ENCODE data around the gene SLC25A38. TPM values are rescaled to one million over a fixed set of nuclear protein-coding genes. Genes with fewer than 3 reads are reported as not detected.

The SLC25A38 gene
- total and polyA plus RNA-seq, 2 experiments from 2014 or later = 19.8 to 61.9 TPM

DNA sequence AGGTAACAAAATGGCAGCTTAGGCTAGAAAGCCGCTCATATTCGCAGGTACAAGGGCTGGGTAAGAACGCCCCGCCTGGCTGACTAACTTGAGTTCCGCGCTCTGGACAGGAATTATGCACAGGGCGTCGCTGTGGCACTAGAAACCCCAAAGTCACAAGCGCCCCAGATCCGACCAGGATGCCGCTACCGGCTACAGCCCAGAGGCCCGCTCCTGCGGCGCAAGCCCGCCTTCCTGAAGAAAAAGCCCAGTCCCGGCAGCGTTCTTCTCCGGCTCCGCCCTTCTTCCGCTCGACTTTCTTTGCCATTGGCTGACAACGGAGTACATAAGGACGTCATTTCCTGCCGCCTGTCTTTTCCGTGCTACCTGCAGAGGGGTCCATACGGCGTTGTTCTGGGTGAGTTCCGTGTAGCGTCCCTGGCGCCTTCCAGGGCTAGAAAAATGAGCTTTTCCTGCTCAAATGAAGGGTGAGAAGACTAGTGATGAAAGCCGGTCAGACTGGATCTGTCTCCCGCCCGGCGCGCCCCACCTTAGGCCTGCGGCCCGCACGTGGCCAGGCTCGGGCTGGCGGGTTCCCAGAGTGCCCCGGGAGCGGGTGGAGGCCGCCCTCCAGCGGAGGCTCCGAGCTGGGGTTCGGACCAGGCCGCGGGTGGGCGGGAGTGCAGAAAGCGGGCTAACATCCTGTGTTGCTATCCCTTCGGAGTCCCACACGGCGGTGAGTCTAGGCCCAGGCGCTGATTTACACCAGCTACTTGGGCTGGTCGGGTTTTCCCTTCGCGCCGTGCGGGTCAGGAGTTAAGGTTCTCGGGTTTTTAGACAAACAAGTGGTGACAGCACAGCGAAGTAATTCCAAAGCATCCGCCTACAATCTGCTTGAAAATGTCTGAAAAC is 23.4 kb downstream of the SLC25A38 start, which contains the start of gene RPSA:
TSS of gene RPSA (plus strand) at position 353 of the 891 bp plus-strand sequence. CDS start 934 bp downstream, outside the sequence.
- peaks cover 54% of the 10 kb centered on the region for H3K36me3 Mint-ChIP-seq (ENCODE audit: low read depth)
- TF ChIP-seq POLR2AphosphoS5 (IDR thresholded peaks at IDR 0.05; ENCODE audit: low read depth) (peak; percentile 97), EZH2 (IDR thresholded peaks at IDR 0.05; ENCODE audit: low read depth, unreplicated experiment) (no peak), CREB1 (CRISPR knock-in tag; IDR thresholded peaks at IDR 0.05; ENCODE audit: low read depth) (peak; percentile 88), ZNF331 (CRISPR knock-in tag; IDR thresholded peaks at IDR 0.05; ENCODE audit: low read depth) (no peak)
- TF ChIP-seq, protein P1, sequence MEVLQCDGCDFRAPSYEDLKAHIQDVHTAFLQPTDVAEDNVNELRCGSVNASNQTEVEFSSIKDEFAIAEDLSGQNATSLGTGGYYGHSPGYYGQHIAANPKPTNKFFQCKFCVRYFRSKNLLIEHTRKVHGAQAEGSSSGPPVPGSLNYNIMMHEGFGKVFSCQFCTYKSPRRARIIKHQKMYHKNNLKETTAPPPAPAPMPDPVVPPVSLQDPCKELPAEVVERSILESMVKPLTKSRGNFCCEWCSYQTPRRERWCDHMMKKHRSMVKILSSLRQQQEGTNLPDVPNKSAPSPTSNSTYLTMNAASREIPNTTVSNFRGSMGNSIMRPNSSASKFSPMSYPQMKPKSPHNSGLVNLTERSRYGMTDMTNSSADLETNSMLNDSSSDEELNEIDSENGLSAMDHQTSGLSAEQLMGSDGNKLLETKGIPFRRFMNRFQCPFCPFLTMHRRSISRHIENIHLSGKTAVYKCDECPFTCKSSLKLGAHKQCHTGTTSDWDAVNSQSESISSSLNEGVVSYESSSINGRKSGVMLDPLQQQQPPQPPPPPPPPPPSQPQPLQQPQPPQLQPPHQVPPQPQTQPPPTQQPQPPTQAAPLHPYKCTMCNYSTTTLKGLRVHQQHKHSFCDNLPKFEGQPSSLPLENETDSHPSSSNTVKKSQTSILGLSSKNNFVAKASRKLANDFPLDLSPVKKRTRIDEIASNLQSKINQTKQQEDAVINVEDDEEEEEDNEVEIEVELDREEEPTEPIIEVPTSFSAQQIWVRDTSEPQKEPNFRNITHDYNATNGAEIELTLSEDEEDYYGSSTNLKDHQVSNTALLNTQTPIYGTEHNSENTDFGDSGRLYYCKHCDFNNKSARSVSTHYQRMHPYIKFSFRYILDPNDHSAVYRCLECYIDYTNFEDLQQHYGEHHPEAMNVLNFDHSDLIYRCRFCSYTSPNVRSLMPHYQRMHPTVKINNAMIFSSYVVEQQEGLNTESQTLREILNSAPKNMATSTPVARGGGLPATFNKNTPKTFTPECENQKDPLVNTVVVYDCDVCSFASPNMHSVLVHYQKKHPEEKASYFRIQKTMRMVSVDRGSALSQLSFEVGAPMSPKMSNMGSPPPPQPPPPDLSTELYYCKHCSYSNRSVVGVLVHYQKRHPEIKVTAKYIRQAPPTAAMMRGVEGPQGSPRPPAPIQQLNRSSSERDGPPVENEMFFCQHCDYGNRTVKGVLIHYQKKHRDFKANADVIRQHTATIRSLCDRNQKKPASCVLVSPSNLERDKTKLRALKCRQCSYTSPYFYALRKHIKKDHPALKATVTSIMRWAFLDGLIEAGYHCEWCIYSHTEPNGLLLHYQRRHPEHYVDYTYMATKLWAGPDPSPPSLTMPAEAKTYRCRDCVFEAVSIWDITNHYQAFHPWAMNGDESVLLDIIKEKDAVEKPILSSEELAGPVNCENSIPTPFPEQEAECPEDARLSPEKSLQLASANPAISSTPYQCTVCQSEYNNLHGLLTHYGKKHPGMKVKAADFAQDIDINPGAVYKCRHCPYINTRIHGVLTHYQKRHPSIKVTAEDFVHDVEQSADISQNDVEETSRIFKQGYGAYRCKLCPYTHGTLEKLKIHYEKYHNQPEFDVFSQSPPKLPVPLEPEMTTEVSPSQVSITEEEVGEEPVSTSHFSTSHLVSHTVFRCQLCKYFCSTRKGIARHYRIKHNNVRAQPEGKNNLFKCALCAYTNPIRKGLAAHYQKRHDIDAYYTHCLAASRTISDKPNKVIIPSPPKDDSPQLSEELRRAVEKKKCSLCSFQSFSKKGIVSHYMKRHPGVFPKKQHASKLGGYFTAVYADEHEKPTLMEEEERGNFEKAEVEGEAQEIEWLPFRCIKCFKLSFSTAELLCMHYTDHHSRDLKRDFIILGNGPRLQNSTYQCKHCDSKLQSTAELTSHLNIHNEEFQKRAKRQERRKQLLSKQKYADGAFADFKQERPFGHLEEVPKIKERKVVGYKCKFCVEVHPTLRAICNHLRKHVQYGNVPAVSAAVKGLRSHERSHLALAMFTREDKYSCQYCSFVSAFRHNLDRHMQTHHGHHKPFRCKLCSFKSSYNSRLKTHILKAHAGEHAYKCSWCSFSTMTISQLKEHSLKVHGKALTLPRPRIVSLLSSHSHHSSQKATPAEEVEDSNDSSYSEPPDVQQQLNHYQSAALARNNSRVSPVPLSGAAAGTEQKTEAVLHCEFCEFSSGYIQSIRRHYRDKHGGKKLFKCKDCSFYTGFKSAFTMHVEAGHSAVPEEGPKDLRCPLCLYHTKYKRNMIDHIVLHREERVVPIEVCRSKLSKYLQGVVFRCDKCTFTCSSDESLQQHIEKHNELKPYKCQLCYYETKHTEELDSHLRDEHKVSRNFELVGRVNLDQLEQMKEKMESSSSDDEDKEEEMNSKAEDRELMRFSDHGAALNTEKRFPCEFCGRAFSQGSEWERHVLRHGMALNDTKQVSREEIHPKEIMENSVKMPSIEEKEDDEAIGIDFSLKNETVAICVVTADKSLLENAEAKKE (CRISPR knock-in tag; IDR thresholded peaks at IDR 0.05) = no peak
- TF ChIP-seq, protein P2, sequence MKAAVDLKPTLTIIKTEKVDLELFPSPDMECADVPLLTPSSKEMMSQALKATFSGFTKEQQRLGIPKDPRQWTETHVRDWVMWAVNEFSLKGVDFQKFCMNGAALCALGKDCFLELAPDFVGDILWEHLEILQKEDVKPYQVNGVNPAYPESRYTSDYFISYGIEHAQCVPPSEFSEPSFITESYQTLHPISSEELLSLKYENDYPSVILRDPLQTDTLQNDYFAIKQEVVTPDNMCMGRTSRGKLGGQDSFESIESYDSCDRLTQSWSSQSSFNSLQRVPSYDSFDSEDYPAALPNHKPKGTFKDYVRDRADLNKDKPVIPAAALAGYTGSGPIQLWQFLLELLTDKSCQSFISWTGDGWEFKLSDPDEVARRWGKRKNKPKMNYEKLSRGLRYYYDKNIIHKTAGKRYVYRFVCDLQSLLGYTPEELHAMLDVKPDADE (IDR thresholded peaks at IDR 0.05) = peak; percentile 74
- TF ChIP-seq, protein P3, sequence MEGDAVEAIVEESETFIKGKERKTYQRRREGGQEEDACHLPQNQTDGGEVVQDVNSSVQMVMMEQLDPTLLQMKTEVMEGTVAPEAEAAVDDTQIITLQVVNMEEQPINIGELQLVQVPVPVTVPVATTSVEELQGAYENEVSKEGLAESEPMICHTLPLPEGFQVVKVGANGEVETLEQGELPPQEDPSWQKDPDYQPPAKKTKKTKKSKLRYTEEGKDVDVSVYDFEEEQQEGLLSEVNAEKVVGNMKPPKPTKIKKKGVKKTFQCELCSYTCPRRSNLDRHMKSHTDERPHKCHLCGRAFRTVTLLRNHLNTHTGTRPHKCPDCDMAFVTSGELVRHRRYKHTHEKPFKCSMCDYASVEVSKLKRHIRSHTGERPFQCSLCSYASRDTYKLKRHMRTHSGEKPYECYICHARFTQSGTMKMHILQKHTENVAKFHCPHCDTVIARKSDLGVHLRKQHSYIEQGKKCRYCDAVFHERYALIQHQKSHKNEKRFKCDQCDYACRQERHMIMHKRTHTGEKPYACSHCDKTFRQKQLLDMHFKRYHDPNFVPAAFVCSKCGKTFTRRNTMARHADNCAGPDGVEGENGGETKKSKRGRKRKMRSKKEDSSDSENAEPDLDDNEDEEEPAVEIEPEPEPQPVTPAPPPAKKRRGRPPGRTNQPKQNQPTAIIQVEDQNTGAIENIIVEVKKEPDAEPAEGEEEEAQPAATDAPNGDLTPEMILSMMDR (conservative IDR thresholded peaks at IDR 0.05; ENCODE audit: low read depth in 2 of 2) = peak; percentile 16 to 64; a peak in 2 of 4 replicates
- H3K36me3 ChIP-seq (ENCODE audit: insufficient read depth) = peaks cover 45% of the 10 kb centered on the region
- peaks cover 47% of the 10 kb centered on the region for H3K79me2 ChIP-seq (replicated peaks; ENCODE audit: insufficient read depth)
- peaks cover 29% of the 10 kb centered on the region for H3K27me3 Mint-ChIP-seq (ENCODE audit: insufficient read depth, low read depth, poor library complexity)
- peak within 1 kb of the TSS; percentile 97 for H3K27ac ChIP-seq (ENCODE audit: low read depth)
- H3K27ac Mint-ChIP-seq = peak within 1 kb of the TSS; percentile 99
- ATAC-seq (peak; percentile 81), DNase-seq (ENCODE audit: low spot score) (peak; percentile 99)
- no peaks in the 10 kb centered on the region for H3K9me2 ChIP-seq (ENCODE audit: insufficient read depth)
- peaks cover 51% of the 10 kb centered on the region for H3F3A ChIP-seq (replicated peaks; ENCODE audit: low read depth)
- H3K4me3 Mint-ChIP-seq = peak within 1 kb of the TSS; percentile 96
- peaks cover 3% of the 10 kb centered on the region; the same call in 2 of the 3 replicates for H3K9me3 Mint-ChIP-seq
- peak within 1 kb of the TSS; percentile 89 for H3K4me2 ChIP-seq
- H3K4me1 Mint-ChIP-seq = peaks cover 55% of the 10 kb centered on the region
- H3K4me3 ChIP-seq = peak within 1 kb of the TSS; percentile 64
- no peak within 1 kb of the TSS for H2AFZ ChIP-seq
- no peaks in the 10 kb centered on the region for H3K27me3 ChIP-seq (ENCODE audit: insufficient read depth)
- peaks cover 40% of the 10 kb centered on the region for H3K4me1 ChIP-seq (ENCODE audit: insufficient read depth)
- peaks cover 41% of the 10 kb centered on the region for H4K20me1 ChIP-seq (replicated peaks; ENCODE audit: insufficient read depth)
